GM18519 (cell line): ENCODE measurements around the gene GRK2.
"Not testable (repeated sequence)": the region's sequence is repeated elsewhere in the genome, so short reads cannot be mapped to it uniquely, and the experiment has no call there.

Experiments
- ATAC-seq: cut with Tn5 transposase; IDR thresholded peaks from one replicate; pipeline ENCODE4 v1.9.1; 2021; ENCODE audit warnings: mild to moderate bottlenecking, moderate library complexity; ENCODE audit not compliant: unreplicated experiment, low FRiP score

The GRK2 gene

DNA sequence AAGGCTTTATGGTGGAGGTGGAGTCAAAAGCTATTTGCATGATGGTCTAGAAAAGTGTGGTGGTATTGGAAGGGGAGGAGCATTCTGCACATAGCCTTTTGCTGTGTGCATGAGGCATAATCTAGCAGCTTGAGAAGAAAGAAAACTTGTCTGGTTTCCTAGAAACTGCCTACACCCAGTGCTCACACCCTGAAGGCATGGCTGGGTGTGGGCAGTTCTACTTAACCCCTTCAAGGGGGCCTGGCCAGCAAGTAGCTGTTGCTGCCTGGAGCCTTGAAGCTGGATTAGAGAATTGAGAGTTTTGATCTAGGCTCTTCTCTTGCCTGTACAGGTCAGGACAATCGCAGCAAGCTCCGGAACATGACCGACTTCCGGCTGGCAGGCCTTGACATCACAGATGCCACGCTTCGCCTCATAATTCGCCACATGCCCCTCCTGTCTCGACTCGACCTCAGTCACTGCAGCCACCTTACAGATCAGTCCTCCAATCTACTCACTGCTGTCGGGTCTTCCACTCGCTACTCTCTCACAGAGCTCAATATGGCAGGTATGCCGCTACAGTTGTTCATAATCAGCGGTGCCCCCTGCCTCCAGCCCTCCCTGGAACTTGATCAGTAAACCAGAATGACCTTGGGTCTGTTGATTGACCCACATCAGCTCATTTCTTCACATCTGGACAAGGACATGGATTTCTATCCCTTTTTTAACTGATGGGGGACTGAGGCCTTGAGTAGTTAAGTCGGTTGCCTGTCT, 12.2 kb upstream of the GRK2 start:
- no peak for ATAC-seq

DNA sequence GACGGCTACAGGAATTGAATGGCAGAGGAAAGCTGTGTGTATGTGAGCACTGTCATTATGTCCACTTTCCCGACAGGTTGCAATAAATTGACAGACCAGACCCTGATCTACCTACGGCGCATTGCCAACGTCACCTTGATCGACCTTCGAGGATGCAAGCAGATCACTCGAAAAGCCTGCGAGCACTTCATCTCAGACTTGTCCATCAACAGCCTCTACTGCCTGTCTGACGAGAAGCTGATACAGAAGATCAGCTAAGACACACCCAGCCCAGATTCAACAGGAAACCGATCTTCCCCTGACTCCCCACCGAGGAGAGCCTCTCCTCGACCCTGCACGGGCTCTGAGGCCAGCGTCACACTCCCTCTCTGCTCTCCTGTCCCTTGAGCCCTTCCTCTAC, 11.5 kb upstream of the GRK2 start:
- ATAC-seq: no peak

DNA sequence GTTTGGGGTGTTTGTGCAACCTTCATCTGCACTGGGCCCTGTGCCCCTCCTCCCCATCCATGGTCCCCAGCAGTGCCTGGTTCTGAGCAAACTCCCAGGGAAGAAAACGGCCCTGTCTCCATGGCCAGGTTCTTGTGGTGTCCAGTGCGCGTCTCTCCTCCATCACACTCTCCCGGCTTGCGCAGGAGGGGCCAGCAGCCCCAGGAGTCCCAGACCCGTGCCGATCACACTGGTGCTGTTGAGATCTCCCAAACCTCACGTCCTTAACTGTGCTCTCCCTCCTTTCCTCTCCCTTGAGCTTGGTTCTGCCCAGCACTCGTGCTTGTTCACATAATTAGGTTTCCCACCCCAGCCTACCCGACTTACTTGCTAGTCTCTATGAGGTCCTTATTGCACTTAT, 10.9 kb upstream of the GRK2 start:
- ATAC-seq: no peak

DNA sequence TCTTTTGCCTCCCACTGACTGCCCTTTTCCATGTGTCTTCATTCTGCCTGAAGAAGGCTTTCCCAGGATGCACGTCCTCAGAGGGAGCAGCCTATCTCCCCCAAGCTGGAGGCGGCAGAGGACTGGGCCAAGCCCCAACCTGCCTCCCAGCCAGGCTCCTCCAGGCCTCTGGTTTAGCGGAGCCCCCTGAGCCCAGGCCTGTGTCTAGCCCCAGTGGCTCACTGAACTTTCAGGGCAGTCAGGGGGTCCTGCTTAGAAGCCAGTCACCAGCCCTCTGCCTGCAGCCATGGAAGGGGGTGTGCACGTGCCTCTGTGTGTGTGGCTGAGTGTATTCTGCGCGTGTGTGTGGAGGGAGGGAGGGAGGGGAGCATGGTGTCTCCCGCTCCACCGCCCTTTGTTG, 10.4 kb upstream of the GRK2 start:
- no peak for ATAC-seq

DNA sequence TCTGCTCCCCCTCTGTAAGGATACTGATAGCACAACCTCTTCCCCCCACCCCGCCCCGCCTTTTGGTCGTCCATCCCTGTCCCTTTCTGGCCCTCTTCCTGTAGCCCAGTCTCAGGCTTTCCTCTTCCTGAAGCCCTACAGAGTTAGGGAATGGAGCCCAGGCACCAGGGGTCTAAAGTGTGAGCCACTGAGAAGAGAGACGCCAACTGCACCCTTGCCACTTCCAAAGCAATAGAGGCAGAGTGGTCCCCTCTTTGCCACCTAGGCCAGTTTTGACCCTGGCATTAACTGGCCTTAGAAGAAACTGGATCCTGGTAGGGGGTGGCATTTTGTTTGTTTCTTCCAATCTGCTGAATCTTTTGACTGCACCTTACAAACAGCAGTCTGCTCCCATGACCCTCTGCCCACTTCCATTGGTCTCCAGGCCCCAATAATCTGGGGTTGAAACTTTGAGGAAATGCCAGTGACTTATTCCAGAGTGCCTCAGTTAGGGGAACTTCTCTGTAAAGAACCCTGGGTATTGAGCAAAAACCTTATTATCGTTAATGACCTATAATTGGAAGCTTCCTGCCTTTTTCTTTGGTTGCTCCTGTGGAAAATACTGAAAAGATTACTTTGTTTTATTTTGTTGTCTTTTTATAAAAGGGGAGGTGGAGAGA, 9.7 kb upstream of the GRK2 start:
- ATAC-seq: no peak

DNA sequence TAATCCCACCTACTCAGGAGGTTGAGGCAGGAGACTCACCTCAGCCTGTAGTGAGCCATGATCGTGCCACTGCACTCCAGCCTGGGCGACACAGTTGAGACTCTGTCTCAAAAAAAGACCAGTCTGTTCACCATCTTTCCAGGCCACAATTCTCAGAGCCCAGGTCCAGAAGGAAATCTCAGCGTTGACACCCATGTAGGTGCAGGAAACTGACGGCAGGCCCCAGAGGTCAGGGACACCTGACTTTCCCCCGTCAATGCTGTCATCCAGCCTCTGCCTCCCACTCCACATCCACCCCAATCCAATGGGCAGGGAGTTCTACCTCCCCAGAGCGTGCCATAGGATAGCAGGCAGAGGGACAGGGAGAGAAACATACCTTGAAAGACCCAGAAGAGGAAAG, 5.9 kb upstream of the GRK2 start:
- ATAC-seq: no peak

DNA sequence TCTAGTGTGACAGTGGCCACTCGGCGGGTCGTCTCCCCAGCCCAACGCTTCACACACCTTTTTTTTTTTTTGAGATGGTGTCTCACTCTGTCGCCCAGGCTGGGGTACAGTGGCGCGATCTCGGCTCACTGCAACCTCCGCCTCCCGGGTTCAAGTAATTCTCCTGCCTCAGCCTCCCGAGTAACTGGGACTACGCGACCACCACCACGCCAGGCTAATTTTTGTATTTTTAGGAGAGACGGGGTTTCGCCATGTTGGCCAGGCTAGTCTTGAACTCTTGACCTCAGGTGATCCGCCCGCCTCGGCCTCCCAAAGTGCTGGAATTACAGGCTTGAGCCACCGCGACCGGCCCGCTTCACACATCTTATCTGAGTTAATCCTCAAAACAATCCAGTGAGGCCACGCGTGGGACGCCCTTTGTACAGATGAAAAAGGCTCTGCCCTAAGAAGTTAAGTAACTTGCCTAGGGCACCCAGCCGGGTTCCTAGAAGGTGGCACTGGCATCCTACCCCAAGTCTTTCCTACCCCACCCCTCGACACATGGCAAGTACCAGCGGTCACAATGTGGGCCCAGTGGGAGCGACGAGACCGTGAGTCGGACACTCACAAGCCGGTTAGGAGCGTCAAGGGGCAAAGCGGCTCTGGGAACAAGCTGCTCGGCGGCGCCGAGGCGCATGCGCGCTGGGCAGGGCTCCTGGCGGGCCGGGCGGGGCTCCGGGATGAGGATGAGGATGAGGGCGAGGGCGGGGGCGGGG, 5.2 kb upstream of the GRK2 start:
- not testable (repeated sequence) for ATAC-seq

DNA sequence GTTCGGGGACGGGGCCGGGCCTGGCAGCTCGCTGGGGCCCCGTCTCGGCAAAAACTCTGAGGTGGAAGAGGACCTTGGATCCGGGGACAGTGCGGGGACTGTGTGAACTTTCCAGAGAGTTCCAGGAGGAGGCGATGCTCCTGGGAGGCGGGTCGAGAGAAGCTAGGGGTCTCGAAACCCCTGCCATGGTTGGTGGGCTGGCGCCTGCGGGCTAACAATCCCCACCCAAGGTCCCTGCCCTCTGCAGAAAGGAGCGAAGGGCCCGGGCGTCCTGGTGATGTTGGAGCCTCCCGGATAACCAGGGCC, 4.7 kb upstream of the GRK2 start:
- ATAC-seq: no peak

DNA sequence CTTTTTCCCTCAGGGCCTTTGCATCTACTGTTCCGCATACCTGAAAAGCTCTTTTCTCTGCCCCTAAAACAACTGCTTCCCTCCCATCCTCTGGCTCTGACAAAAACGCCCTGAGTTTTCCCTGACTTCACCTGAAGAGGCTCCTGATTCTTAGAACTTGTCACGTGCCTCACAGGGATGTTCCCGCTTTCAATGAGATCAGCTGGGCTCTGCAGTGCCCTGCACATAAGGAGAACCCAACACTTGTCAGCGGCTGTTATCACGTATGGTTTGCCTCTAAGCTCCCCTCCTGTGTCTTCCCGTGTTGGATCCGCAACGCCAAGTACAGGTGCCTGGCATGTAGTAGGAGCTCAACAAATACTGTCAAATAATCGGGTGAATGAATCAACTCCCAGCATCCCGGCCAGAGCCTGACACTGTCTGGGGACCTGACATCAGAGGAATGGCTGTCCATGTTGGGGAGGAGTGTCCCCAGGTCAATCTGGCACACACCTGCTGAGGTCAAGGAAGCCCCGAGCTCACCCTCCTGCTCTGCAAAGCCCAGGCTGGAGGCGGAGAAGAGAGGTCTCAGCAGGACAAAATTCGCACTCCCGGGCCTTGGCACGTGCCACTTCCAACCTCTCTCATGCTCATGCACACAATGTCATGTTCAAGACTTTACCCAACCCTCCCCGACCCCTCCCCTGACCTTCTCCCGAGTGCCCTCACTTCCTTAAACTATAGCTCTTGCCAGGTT, 4.2 kb upstream of the GRK2 start:
- ATAC-seq: no peak

DNA sequence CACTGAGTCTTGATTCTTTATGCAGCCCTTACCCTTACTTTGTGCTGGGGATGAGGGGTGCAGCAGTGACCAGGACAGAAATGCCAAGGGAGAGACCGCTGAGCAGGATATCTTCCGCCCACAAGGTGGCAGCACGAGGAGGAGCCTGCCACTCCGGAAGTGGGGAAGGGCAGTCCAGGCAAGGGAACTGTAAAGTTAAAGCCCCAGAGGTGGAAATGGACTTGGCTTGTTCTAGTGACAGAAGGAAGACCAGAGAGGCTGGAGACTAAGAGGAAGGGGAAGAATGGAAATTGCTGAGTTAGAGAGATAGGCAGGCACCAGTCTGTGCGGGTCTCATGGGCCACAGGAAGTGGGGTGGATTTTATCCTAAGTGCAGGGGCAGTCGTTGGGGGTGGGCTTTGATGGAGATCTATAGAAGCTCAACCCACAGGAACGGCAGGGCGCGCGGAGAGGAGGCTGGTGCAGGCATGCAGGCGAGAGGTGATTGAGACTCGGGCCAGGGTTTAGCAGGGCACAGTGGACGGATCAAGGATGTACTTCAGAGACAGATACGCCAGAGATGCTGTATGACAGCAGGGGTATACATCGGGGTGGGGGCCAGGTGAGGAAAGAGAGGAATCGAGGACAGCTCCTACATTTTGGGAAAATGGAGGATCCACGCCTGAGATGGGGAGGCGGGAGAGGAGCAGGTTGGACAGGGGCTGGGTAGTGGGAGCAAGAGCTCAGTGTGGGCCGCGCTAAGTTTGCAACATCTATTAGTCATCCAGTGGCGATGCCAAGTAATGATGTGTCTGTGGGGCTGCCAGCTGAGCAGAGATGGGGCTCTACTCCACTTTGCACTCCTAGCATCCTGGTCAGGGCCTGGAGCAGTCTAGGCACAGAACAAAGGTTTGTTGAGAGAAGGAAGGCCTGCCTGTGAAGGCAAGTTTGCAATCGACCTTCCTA, 3.3 kb upstream of the GRK2 start:
- ATAC-seq: no peak

DNA sequence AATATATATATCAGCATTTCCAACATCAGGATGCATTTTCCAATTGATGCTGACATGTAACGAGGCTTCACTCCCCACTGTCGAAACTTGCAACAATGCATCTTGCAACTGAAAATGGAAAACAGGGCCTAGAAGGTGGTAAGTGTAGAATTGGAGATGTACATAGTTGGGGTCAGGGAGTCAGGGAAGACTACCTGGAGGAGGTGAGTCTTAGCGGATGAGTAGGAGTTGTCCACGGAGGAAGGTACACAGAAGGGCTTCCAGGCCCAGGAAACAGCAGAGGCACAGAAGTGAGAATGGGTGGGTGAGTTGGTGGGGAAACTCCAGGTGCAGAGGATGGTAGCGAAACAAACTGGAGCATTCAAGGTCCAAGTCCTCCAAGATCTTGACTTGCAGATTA, 2.0 kb upstream of the GRK2 start:
- ATAC-seq: no peak

DNA sequence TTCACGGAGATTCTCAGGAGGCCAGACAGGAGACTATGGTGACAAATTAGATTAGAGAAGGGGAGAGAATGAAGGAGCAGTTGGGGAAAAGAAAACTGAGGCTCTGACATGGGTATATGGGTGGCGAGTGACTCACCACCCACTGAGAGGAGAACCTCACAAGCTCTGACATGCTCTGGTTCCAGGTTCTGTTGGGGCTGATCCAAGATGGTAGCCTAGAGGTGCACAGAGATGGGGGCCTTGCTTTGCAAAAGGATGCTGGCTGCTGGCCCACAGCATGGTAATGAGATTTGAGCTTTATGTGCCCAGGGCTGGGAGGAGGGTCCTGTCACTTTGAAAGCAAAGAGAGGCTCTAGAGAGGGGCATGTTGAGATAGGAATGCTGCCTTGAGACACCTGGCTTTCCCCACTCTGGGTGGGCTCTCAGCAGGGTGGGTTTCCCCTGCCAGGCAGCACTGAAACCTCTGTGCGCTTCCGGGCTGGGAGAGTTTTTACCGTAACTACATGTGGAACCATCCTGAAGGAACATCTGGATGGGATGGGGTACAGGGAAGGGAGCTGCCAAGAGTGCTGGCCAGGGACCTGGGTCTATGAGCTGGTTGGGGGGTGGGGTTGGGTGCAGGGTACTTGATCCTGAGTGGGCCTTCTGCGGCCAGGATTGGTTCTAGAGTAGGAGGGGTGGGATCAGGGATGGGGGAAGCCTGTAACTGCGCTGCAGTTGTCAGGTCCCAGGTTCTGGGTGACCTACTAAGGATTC, 1.2 kb upstream of the GRK2 start:
- ATAC-seq: no peak

DNA sequence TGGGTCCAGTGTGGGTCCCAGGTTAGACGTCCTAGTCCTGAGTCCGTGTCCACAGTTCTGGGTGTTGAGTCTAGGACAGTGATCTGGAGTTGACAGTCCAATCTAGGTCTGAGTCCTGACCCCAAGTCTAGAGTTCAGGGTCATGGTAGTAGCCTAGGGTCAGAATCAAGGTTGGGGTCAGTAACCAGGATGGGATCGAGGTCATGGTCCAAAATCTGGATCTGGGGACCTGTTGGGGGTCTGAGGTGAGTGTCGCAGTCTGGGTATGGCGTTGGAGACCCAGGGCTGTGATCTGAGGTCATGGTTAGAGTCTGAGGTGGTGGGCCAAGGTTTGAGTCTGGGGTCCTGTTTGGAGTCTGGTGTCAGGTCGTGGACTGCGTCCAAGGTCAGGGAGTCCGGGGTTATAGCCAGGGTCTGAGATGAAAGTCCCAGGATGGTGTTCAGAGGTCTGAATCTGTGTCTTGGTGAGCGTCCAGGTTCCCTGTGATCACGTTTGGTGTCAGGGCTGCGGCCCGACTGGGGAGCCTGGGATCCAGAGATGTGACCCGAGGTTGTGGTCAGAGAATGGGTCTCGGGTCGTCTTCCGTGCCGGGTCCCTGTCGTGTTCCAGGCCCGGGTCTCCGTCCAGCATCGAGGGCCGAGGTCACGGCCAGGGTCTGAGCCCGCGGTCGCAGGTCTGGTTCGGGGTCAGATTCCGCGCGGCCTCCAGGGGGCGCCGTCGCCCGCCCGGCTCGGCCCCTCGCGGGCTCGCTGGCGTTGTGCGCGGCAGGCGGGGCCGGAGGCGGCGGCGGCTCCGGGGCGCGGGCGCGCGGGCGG, 432 bp upstream of the GRK2 start:
- ATAC-seq: no peak

DNA sequence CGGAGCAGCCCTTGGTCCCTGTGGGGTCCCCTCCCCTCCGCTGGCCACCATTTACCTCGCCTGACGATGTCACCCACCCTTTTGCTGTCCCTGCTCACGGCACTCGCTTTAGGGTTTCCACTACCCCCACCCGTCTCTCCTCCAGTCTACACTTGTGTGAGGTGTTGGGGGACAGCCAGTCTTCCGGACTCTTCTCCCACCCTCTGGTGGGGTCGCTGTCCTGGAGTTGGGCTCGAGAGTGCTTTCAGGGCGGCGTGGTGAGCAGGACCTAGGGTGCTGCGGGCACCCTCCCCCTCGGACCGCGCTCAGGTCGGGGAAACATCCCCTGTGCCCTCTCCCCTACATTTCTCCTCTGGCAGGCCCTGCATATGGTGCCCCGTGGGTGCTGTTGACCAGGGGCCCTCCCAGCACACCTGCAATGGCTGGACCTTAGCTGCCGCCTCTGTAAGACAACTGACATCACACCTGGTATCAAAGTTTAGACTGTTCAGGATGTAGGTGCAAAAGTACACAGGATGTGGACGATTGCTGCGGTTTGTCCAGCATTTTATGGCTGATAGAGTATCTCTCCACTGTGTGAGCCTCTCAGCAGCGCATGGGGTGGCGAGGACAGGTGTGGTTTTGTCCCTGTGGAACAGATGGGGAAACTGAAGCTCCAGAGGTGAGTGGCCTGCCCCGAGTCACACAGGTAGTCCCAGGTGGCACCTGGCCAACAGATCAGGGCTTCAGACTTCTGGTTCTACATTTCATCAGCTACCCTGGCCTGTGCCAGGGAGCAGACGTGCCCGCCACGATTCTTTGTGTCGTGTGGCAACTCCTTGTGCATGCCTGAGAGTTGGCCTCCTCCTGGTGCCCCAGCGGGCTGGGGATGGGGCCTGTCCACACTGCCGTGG, 1.2 kb downstream of the GRK2 start:
- no peak for ATAC-seq

DNA sequence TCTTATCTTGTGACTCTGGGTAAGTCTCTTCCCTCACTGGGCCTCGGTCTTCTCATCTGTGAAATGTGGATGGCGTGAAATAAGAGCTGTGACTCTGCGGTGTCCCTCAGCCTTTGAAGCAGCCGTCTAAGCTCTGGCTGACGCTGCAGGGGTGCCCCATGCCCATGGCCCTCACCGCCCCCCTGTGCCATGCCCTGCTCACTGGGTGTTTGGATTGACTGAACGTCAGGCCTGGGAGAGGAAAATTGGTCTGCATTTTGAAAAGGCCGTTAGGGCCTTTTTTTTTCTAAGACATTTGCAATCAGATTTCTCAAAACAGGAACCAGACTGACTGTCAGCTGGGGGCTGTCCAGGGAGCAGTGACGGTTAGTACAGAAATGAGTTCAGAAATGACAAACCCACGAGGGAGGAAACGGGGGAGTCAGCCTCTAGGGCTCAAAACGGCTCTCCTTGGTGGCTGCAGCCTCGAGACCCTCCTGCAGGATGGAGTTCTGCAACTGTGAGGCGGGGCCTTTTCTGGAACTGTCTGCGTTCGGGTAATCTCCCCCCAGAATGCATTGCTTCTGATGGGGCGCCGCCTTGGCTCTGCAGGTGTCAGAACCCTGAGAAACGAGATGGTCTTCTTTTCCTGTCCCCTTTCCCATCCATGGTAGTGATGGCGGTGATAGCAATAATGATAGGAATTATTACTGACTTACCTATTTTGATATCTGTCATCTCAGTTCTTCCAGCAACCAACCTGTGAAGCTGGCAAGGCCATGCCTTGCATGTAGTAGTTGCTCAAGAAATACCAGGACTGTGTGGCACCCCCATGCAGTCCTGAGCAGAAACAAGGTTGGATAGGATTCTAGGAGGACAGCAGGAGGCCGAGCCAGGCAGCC, 2.0 kb downstream of the GRK2 start:
- ATAC-seq: no peak

DNA sequence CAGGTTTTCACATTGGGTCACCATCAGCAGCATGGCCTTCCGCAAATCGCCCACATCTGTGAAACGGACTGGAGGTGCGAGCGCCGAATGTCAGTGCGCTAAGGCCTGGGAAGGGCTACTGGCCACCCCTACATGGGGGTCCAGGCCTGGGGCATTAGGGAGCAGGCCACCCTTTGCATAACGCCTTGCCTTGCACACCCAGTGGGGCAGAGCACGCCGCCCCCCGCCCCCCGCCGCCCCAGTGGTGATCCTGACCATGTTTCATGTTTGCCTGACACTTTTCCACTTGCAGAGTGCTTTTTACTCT, 2.6 kb downstream of the GRK2 start:
- no peak for ATAC-seq
